Ectodermal cell (in vitro differentiated cells): ENCODE data around the gene PLEKHA7.

ENCODE experiments used
- H3K27ac ChIP-seq: 2 replicates; pipeline ENCODE4 v1.7.0; 2013; ENCODE audit warnings: mild to moderate bottlenecking, low read depth, low read length; ENCODE audit not compliant: insufficient read depth, poor library complexity, severe bottlenecking
- H3K27me3 ChIP-seq: 2 replicates; pipeline ENCODE4 v1.7.0; 2013; ENCODE audit warnings: mild to moderate bottlenecking, low read length; ENCODE audit not compliant: insufficient read depth, control insufficient read depth, poor library complexity, severe bottlenecking
- H3K36me3 ChIP-seq: one replicate; pipeline ENCODE4 v1.7.0; 2013; ENCODE audit warnings: low read length; ENCODE audit not compliant: control insufficient read depth, insufficient read depth
- H3K4me1 ChIP-seq: one replicate; pipeline ENCODE4 v1.7.0; 2013; ENCODE audit warnings: low read length; ENCODE audit not compliant: control insufficient read depth, insufficient read depth
- H3K4me3 ChIP-seq: 2 replicates; pipeline ENCODE4 v1.7.0; 2013; ENCODE audit warnings: low read depth, low read length, control low read depth; ENCODE audit not compliant: insufficient read depth
- H3K9me3 ChIP-seq: 2 replicates; pipeline ENCODE4 v1.7.0; 2013; ENCODE audit warnings: mild to moderate bottlenecking, low read length, moderate library complexity; ENCODE audit not compliant: control insufficient read depth
- WGBS, 2 experiments: methylation state at CpG; one replicate each; pipeline ENCODE4 v1.1.7; 2013; ENCODE audit warnings: missing lambda C conversion rate in 2 of 2; 5-methylcytosine and 5-hydroxymethylcytosine counted together

Gene PLEKHA7

DNA sequence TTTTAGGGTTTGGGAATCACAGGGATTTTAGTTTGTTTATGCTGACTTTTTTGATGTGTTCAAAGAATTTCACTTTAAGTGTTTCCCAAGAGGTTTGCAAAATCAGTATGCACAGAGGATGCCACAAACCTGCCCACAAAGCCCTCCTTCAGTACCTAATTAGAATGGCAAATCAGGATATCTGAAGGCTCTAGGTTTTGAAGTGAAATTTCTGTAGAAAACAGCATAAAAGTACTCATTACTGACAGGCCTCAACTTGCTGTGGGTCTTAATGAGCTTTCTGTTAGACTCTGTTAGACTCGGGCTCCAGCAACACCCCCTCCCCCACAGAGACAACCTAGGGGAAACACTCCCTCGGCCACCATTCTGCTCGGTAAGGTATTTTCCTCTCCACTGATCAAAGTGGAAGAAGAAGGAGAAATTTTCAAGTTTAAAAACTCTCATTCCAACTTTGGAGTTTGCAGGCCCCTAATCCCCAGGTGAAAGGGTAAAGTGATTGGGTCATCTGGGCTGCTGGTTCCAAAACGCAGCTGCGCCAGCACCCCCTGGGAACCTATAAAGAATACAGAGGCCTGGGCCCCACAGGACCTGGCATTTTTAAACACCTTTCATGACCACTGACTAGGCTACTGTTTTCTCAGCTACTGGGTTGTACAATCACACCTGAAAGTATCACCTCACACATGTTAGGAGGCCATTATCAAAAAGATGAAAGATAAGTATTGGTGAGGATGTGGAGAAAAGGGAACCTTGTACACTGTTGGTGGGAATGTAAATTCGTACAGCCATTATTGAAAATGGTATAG is 67.5 kb downstream of the PLEKHA7 start:
- no peak overlapping the region for H3K27ac ChIP-seq
- 46 to 58% methylated on average over 5 to 6 of the region's 6 CpGs for WGBS, 2 experiments
- no peaks in the 10 kb centered on the region for H3K36me3 ChIP-seq
- H3K27me3 ChIP-seq, result no peaks in the 10 kb centered on the region
- H3K4me1 ChIP-seq, result peaks cover 5% of the 10 kb centered on the region
- H3K4me3 ChIP-seq, result no peak overlapping the region
- H3K9me3 ChIP-seq, result no peaks in the 10 kb centered on the region

DNA sequence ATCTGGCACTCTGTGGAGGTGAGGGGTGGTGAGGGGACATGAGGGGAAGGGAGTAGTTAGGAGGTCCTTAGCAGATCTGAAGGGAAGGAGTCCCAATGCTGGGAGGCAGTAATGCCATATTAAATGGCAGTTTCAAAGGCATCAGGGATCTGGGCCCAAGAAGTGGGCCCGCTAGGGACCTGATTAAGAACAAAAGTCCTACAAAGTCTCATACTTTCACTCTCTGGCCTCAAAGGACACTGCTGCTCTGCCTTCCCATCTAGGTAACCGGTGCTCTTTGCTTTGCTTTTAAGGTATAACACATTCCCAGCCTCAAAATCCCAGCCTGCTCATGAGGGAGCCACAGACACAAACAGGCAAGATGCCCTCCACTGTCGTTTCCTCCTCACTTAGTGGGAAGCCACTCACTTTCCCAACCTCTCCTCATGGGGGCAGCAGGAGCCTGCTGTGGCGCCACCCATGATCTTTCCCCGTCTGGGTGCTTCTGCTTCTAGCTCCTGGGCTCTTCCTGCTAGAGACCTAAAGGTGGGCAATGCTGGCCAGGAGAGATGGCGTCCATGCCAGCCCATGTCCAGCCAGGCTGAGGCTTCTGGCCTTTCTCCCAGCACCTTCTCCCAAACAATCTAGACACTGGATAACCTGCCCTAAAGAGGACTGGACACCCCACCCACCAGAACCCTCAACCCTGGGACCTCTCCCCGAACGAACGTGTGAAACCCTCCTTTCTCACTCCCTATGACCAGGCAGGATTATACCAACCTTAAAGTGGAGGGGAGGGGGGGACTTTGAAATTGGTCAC is 68.3 kb downstream of the PLEKHA7 start:
- Histone ChIP-seq H3K9me3 (no peaks in the 10 kb centered on the region), H3K36me3 (no peaks in the 10 kb centered on the region), H3K4me1 (peaks cover 5% of the 10 kb centered on the region), H3K4me3 (no peak overlapping the region), H3K27ac (no peak overlapping the region), H3K27me3 (no peaks in the 10 kb centered on the region)
- WGBS, 2 experiments, result 66 to 68% methylated on average over 7 to 8 of the region's 9 CpGs

DNA sequence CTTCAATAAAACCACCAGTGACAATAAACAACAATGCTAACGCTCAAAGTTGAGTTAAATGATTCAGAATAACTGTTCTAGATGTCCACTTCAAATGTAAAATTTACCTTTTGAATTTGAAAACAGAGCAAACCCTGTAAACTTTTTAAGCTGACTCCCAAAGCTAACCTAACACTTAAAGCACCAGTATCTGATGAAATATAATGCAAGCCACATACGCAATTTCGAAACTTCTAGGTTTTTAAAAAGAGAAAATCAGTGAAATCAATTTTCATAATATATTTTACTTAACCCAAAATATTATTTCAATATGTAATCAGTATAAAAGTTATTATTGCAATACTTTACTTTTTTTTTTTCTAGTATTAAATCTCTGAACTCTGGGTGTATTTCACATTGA is 71.3 kb downstream of the PLEKHA7 start:
- no peak overlapping the region for H3K27ac ChIP-seq
- H3K4me1 ChIP-seq, result peaks cover 5% of the 10 kb centered on the region
- no peak overlapping the region for H3K4me3 ChIP-seq
- WGBS, 2 experiments, result 82 to 100% methylated on average over 1 to 3 of the region's 3 CpGs
- H3K27me3 ChIP-seq, result no peaks in the 10 kb centered on the region
- no peaks in the 10 kb centered on the region for H3K9me3 ChIP-seq
- H3K36me3 ChIP-seq, result no peaks in the 10 kb centered on the region

DNA sequence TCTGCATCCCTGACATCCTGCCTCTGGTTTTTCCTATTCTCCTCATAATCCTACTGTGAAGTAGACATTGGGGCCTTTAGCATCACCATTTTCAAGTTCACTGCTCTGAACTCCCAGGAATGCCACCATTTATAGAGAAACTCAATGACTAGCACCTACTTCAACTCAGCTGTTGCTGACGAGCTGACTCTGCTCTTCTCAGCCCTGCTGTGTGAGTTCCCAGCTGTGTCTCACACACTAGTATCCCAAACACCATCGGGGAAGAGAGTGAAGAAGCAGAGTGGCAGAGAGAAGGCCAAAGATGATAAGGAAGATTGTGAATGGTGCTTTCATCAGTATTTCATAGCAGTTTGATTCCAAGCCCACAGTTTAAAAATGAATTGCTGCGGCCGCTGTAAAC is 71.9 kb downstream of the PLEKHA7 start:
- Histone ChIP-seq H3K27me3 (no peaks in the 10 kb centered on the region), H3K4me1 (peaks cover 5% of the 10 kb centered on the region), H3K4me3 (no peak overlapping the region), H3K27ac (no peak overlapping the region), H3K9me3 (no peaks in the 10 kb centered on the region), H3K36me3 (no peaks in the 10 kb centered on the region)
- 82 to 91% methylated on average over 4 of the region's 4 CpGs for whole genome bisulfite sequencing, 2 experiments

DNA sequence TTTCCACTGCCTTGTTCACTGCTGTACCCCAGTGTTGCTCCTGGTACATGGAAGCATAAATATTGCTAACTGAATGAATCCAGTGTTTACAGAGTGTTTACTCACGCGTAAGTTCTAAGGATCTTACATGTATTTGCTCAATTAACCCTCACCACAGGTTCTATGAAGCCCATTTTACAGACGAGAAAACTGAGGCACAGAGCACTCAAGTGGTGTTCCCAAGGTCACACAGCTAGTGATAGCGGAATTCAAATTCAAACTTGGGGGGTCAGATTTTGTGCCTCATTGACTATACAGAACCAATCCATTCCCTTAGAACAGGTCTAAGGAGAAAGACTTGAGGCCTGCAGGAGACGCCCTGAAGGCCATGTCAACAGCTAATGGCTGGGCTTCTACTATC is 72.3 kb downstream of the PLEKHA7 start:
- no peaks in the 10 kb centered on the region for H3K27me3 ChIP-seq
- no peaks in the 10 kb centered on the region for H3K9me3 ChIP-seq
- WGBS, 2 experiments, result 76 to 77% methylated on average over 5 of the region's 5 CpGs
- H3K4me3 ChIP-seq, result no peak overlapping the region
- peaks cover 5% of the 10 kb centered on the region for H3K4me1 ChIP-seq
- H3K36me3 ChIP-seq, result no peaks in the 10 kb centered on the region
- H3K27ac ChIP-seq, result no peak overlapping the region

DNA sequence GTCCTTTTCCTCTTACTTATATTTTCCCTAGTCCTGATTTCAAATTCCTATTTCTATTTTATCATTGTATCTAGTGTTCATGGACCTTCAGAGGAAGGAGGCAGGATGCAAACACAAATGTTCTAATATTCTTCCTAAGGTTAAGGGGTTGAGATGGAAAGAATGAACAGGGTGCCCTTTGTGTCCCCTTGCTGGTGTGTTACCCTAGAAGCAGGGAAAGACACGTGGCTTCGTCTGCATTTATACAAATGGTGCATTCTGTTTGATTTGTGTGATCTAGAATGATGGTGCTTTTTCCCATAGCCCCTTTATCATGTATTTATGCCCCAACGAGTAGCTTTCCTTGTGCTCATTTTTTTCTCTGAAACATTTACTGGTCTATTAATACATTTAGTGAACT is 76.2 kb downstream of the PLEKHA7 start:
- Histone ChIP-seq H3K9me3 (no peaks in the 10 kb centered on the region), H3K27ac (no peak overlapping the region)
- 92 to 93% methylated on average over 3 of the region's 3 CpGs for WGBS, 2 experiments

DNA sequence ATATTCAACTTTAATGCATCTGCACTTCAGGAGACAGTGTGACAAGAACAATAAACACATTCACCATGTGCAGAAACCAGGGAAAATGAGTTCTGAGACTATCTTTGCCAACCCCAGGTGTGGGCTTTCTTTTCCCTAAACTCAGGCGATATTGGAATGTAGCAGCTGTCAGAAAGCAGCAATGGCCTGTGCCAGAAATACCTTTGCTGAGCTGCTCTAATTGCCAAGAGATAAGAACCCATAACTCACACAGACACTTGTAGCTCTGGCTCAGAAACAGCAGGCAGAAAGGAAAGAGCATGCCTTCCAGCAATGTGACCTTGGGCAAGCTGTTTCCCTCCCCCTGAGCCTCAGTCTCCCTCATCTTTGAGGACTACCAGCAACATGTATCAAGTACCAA is 77.6 kb downstream of the PLEKHA7 start:
- Histone ChIP-seq H3K4me1 (peaks cover 9% of the 10 kb centered on the region), H3K4me3 (no peak overlapping the region), H3K9me3 (no peaks in the 10 kb centered on the region), H3K36me3 (no peaks in the 10 kb centered on the region), H3K27me3 (peaks cover 1% of the 10 kb centered on the region), H3K27ac (no peak overlapping the region)
- WGBS, 2 experiments, result 85 to 98% methylated on average over 1 of the region's 1 CpG

More for the DNA sequence above, 76.2 kb downstream of the PLEKHA7 start:
- peaks cover 9% of the 10 kb centered on the region for H3K4me1 ChIP-seq
- H3K4me3 ChIP-seq, result no peak overlapping the region
- H3K36me3 ChIP-seq, result no peaks in the 10 kb centered on the region
- H3K27me3 ChIP-seq, result no peaks in the 10 kb centered on the region

DNA sequence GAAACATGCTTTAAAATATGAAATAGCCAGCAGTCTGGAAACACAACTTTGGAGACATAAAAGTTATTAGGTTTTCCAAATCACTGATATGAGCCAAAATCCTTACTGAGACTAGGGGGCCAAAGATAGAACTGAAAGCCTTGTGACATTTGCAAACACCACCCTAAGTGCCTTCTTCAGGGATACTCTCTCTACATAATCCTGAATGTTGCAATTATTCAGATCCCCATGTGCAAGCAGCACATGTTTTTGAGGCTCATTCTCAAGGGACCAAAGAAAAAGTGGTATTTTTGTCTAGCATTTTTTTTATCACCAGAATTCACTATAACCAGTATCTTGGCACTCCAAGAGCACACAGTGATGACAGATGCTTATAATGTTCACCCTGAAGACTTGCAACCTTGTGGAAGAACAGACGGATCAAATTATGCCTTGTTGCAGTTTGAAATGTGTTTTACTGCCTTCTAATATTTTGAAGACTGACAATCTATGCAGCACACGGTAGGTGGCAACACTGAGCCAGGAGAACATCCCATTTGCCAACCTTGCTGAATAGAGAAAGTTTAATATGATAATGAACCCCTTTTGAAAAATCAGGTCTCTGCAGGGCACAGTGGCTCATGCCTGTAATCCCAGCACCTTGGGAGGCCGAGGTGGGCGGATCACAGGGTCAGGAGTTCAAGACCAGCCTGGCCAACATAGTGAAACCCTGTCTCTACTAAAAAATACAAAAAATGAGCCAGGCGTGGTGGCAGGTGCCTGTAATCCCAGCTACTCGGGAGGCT is 78.5 kb downstream of the PLEKHA7 start:
- Histone ChIP-seq H3K9me3 (no peaks in the 10 kb centered on the region), H3K27ac (no peak overlapping the region), H3K4me3 (no peak overlapping the region), H3K4me1 (peaks cover 9% of the 10 kb centered on the region), H3K36me3 (no peaks in the 10 kb centered on the region), H3K27me3 (peaks cover 5% of the 10 kb centered on the region)
- WGBS, 2 experiments, result 42 to 47% methylated on average over 6 of the region's 6 CpGs

DNA sequence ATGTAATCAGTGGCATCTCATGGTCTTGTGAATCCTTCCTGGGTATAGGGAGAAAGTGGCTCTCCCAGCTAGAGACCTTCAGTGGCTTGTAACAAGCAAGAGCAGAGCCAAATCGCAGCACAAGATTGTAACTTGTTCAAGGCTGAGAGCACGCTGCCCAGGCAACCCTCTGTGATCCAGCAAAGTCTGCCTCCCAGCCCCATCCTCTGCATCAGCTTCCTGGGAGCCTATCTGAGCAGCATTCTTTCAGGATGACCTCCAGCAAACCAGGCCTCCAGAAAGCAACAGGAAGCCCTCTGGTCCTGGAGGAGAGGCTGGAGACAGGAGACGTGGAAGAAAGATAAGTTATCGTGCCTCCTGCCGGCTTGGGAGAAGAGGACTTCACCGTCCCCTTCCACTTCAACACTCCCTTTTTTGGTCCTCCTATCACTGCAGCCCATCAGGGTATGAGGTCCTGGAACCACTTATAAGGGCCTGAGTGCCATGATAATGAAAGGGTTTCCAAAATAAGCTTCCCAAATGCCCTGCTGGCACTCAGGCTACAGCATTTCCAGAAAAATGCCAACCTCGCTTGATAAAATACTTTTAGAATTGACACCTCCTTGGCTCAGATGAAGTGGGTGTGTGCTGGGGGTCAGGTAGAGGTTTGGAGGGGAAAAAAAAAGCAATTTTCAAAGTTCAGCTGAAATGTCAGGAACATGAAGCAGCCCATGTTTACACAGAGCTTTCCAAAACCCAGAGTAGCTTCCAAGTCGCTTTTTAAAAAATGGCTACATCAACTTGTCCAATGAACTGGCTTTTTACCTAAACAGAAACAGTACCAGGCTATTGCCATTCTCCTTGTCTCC is 80.2 kb downstream of the PLEKHA7 start:
- Histone ChIP-seq H3K4me3 (no peak overlapping the region), H3K36me3 (no peaks in the 10 kb centered on the region), H3K27ac (no peak overlapping the region), H3K27me3 (peaks cover 5% of the 10 kb centered on the region), H3K4me1 (peaks cover 9% of the 10 kb centered on the region), H3K9me3 (no peaks in the 10 kb centered on the region)
- 84 to 89% methylated on average over 8 of the region's 8 CpGs for WGBS, 2 experiments
